Loucy (cell line): Measurements from ENCODE around the gene KDSR.

Experiments
- H2AFZ ChIP-seq: fragments of 200-600 bp; sonication (generic); 2 replicates; pipeline ENCODE4 v1.6.0; 2016; ENCODE audit warnings: antibody characterized with exemption, mild to moderate bottlenecking, low read length, moderate library complexity
- H3F3A ChIP-seq: fragments of 200-600 bp; 2 replicates; pipeline ENCODE4 v1.6.0; 2016; ENCODE audit warnings: antibody characterized with exemption, low read depth, mild to moderate bottlenecking
- H3K27me3 ChIP-seq: fragments of 200-600 bp; sonication (generic); 2 replicates; pipeline ENCODE4 v1.6.1; 2014; ENCODE audit warnings: low read length, mild to moderate bottlenecking; ENCODE audit not compliant: insufficient read depth, poor library complexity, severe bottlenecking
- H3K36me3 ChIP-seq: fragments of 200-600 bp; sonication (generic); 2 replicates; pipeline ENCODE4 v1.6.1; 2016; ENCODE audit warnings: low read length; ENCODE audit not compliant: insufficient read depth
- H3K4me1 ChIP-seq: fragments of 200-600 bp; sonication (generic); 2 replicates; pipeline ENCODE4 v1.5.1; 2014; ENCODE audit warnings: low read length, mild to moderate bottlenecking; ENCODE audit not compliant: insufficient read depth, poor library complexity, severe bottlenecking
- H3K4me2 ChIP-seq: fragments of 200-600 bp; sonication (generic); 2 replicates; pipeline ENCODE4 v1.6.0; 2014; ENCODE audit warnings: antibody characterized with exemption, low read length, low read depth, mild to moderate bottlenecking; ENCODE audit not compliant: poor library complexity, severe bottlenecking
- H3K4me3 ChIP-seq: fragments of 200-600 bp; sonication (generic); 2 replicates; pipeline ENCODE4 v1.5.1; 2014; ENCODE audit warnings: low read length, mild to moderate bottlenecking, mixed read lengths; ENCODE audit not compliant: poor library complexity, severe bottlenecking
- H3K79me2 ChIP-seq: fragments of 200-600 bp; sonication (generic); 2 replicates; pipeline ENCODE4 v1.6.1; 2014; ENCODE audit warnings: low read length; ENCODE audit not compliant: insufficient read depth
- H3K9ac ChIP-seq: fragments of 200-600 bp; sonication (generic); 2 replicates; pipeline ENCODE4 v1.6.0; 2014; ENCODE audit warnings: mild to moderate bottlenecking, low read depth, low read length, moderate library complexity; ENCODE audit not compliant: poor library complexity, severe bottlenecking
- H3K9me2 ChIP-seq: fragments of 200-600 bp; sonication (generic); replicated peaks from 2 replicates; pipeline ENCODE4 v1.6.1; 2016; ENCODE audit warnings: low read depth, low read length, mixed read lengths
- H3K9me3 ChIP-seq: fragments of 200-600 bp; sonication (generic); 2 replicates; pipeline ENCODE4 v1.6.1; 2014; ENCODE audit warnings: mild to moderate bottlenecking, antibody characterized with exemption, low read length, low read depth; ENCODE audit not compliant: insufficient read depth
- H4K20me1 ChIP-seq: fragments of 200-600 bp; sonication (generic); 2 replicates; pipeline ENCODE4 v1.6.0; 2014; ENCODE audit warnings: antibody characterized with exemption, low read length, mild to moderate bottlenecking; ENCODE audit not compliant: insufficient read depth, poor library complexity, severe bottlenecking
- CTCF ChIP-seq: fragments of 200-600 bp; sonication (generic); conservative IDR thresholded peaks from 2 replicates; pipeline ENCODE4 v1.5.1; 2014; ENCODE audit warnings: mild to moderate bottlenecking, antibody characterized with exemption, low read length
- EZH2phosphoT487 ChIP-seq: fragments of 200-600 bp; IDR thresholded peaks from 2 replicates; pipeline ENCODE4 v1.6.1; 2018; ENCODE audit warnings: antibody characterized with exemption, mild to moderate bottlenecking, moderate library complexity, borderline replicate concordance

The KDSR gene

GRCh38 chr18:63291278-63291677 is 75.7 kb downstream of the KDSR start:
- Histone ChIP-seq H3K4me1 (no peaks in the 10 kb centered on the region), H2AFZ (no peak overlapping the region), H3K79me2 (peaks cover 92% of the 10 kb centered on the region), H3K9me3 (no peaks in the 10 kb centered on the region), H3K4me2 (no peak overlapping the region), H3K27me3 (no peaks in the 10 kb centered on the region), H3F3A (no peaks in the 10 kb centered on the region), H4K20me1 (peaks cover 12% of the 10 kb centered on the region), H3K36me3 (peaks cover 30% of the 10 kb centered on the region; the same call in 1 of the 2 replicates), H3K4me3 (no peak overlapping the region), H3K9ac (no peak overlapping the region), H3K9me2 (no peaks in the 10 kb centered on the region)
- TF ChIP-seq EZH2phosphoT487, result no peak
- TF ChIP-seq CTCF, result no peak

- Histone ChIP-seq H4K20me1 (peaks cover 12% of the 10 kb centered on the region), H3K9me3 (no peaks in the 10 kb centered on the region), H3K4me1 (no peaks in the 10 kb centered on the region), H3K9me2 (no peaks in the 10 kb centered on the region), H3K9ac (no peak overlapping the region), H3F3A (no peaks in the 10 kb centered on the region), H3K4me3 (no peak overlapping the region), H3K27me3 (no peaks in the 10 kb centered on the region), H2AFZ (no peak overlapping the region), H3K36me3 (peaks cover 28% of the 10 kb centered on the region; the same call in 1 of the 2 replicates), H3K4me2 (no peak overlapping the region), H3K79me2 (peaks cover 92% of the 10 kb centered on the region)
- TF ChIP-seq EZH2phosphoT487, result no peak
- no peak for TF ChIP-seq CTCF
Measured at GRCh38 chr18:63290821-63291200, 76.2 kb downstream of the KDSR start.

- no peaks in the 10 kb centered on the region for H3K9me3 ChIP-seq
- H3K4me1 ChIP-seq, result no peaks in the 10 kb centered on the region
- H3K4me2 ChIP-seq, result no peak overlapping the region
- no peak overlapping the region for H3K4me3 ChIP-seq
- H3K36me3 ChIP-seq, result peaks cover 28% of the 10 kb centered on the region; the same call in 1 of the 2 replicates
- no peak overlapping the region for H2AFZ ChIP-seq
- no peak for TF ChIP-seq CTCF
- no peak for TF ChIP-seq EZH2phosphoT487
- H3K79me2 ChIP-seq, result peaks cover 92% of the 10 kb centered on the region
- no peak overlapping the region for H3K9ac ChIP-seq
- peaks cover 12% of the 10 kb centered on the region for H4K20me1 ChIP-seq
- H3F3A ChIP-seq, result no peaks in the 10 kb centered on the region
- H3K9me2 ChIP-seq, result no peaks in the 10 kb centered on the region
- no peaks in the 10 kb centered on the region for H3K27me3 ChIP-seq
Measured at GRCh38 chr18:63290166-63290820, 76.7 kb downstream of the KDSR start.
